GM18909 (cell line): Measurements from ENCODE around the gene LTBR.

ENCODE experiments used
- ATAC-seq: cut with Tn5 transposase; IDR thresholded peaks from one replicate; pipeline ENCODE4 v1.9.1; 2021; ENCODE audit warnings: mild to moderate bottlenecking; ENCODE audit not compliant: unreplicated experiment, poor library complexity

Gene LTBR

DNA sequence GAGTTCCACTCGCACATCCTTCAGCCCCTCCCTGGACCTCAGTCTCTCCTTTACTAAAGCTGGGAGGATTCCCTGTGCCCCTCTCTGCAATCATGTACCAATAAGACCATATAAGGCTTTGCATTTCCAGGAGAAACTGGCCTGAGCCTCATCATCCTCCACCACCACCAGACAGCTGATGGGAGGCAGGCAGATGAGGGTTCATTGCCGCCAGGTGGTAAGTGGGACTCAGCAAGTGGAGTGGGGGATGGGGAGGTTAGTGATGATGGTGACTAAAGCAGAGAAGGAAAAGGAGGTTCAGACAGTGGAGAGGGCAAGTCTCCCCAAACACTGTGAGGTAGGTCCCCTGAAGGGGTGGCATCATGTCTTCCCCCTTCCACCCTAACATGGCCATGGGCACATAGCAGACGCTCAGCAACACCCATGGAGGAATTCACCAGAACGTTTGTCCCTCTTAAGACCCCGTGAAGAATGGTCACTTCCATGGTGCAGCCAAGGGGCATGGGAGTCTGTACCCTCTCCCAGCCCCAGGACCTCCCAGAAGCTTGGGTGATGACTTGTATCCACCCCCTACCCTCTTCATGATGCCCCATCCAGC, 37.6 kb upstream of the LTBR start:
- no peak for ATAC-seq

DNA sequence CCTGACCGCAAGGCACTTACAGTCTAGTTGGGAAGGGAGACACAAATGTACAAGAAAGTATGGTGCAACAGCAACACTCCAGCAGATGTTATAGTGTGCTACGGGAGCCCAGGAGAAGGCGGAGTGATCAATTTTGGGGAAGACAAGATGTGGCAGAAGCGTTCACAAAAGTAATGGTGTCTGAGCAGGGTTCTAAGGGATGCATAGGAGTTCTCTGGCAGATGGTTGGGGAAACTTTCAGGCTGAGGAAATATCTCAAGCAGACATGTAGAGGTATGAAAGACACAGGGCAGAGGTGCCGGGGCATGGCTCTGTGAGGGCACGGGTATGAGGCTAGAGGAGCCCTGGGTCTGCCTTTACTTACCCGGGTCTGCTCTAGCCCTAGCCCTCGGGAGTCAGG, 37.0 kb upstream of the LTBR start:
- ATAC-seq: no peak

DNA sequence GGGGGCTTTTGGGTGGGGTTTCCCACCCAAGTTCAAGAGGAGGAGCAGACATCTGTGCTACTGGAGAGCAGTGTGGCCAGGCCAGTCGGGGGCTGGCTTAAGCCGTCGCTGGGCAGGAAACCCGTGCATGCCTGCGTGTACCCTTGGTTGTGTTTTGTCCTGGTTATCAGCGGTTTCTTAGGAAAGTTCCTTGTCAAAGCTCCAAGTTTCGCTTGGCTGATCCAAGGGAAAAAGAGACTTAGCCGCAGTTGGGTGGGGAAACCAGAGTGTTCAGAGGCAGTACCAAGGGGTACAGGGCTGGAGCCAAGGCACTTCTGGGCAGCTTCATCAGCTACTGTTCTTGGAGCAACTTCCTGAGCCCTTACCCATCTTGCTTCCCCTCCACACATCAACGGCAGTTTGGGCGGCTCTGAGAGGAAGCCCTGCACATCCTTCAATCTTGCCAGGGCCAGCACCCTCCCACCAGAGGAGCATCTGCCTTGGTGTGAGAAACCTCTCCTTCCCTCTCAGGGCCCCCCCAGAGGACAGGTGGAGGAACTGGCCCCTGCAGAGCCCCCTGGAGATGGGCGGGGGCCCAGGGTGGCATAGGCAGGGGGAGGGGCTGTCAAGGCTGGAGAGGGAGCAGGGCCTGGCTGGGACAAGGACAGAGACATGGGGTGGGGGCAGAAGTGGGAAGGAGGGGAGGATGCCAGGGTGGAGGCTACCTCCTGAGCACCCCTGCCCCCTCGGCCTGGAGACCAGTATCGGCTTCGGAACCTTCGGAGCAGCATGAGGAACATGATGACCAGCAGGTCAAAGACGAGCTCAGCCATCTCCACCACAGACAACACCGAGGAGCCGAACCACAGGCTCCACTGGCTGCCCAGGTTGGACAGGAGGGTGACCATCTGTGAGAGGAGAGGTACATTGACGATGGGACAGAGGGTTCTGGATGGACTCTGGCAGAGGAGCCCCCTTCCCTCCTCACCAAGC, 36.3 kb upstream of the LTBR start:
- no peak for ATAC-seq

DNA sequence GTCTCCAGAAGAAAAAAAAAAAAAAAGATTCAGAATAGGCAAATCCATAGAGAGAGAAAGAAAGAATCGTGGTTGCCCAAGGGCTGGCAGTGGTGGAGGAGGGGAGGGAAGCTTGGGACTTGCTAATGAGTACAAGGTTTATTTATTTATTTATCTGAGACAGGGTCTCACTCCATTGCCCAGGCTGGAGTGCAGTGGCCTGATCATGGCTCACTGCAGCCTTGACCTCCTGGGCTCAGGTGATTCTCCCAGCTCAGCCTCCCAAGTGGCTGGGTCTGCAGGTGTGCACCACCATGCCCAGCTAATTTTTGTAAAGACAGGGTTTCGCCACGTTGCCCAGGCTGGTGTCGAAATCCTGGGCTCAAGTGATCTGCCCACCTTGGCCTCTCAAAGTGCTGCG, 32.3 kb upstream of the LTBR start:
- ATAC-seq: no peak

DNA sequence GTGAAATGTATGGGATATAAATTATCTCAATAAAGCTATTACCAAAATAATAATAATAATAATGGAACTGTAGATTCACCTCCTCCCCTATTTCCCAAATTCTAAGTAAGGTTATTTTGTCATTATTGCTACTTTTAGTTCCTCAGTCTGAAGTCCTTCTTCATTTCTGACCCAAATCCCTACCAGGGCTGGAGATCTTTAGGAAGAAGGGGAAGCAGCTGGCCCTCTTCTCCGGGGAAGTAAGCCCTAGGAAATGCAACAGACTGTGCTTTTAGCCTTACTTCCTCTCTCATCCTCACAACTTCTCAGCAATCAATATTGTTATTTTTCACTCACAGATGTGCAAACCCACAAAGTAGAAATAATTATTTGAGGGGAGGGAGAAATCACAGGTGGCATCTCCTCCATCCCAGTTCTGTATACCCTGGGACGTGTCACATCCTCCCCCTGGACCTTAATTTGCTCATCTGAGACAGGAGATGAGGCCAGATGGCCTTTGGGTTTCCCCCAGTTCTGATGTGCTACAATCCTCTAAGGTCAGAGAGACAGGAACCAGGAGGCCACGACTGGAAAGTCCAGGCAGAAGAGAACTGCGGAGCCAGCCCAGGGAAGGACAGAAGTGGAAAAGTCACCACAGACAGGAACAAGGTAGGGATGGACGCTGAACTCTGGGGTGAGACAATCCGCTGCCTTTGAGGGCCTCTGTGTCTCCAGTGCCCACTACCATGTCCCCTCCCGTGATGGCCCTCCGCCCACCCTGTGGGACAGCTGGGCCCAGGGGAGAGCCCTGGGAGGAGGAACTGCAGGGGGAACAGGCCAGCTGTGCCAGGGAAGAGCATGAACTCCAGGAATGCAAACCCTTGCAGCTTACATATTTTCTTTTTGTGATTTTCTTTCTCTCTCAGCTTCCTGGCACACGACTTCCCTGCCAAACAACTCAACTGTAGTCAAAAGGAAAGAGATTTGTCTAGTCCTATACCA, 31.5 kb upstream of the LTBR start:
- no peak for ATAC-seq

DNA sequence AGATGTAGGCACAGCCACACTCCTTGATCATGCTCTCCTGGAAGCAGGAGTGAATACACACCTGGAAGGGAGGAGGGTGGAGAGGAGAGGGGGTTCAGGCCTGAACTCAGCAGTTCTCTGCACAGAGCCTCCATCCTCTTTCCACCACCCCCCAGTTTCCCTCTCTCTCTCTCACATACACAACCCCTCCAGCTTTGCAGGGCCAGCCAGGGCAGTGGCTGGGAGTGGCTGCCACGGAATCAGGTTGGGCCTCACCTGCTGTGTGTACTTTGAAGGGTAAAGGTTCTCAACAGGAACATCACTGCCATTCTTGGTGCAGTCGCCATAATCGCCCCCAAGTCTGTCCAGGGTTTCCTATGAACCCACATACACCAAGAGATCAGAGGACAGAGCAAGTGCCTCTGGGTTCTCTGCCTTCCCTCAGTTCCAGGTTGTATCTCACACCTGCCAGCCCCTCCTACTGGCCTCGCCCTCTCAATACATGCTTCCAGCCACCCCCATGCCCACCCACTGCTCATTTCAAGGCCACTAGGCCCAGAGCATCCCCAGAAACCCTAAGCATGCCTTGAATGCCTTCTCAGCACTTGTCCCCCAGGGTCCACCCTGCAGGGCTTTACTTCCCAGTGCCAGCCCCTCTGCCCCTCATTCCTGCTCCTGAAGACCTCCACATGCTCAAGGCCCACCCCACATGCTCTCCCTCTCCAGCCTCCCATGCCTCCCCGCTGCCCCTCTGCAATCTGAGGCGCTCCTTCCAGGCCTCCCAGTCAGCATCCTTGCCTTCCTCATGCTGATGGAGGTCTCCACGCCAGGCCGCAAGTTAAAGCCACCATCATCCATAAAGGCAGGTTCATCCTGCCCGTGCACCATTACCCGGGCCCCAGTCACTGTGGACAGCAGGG, 29.2 kb upstream of the LTBR start:
- no peak for ATAC-seq

DNA sequence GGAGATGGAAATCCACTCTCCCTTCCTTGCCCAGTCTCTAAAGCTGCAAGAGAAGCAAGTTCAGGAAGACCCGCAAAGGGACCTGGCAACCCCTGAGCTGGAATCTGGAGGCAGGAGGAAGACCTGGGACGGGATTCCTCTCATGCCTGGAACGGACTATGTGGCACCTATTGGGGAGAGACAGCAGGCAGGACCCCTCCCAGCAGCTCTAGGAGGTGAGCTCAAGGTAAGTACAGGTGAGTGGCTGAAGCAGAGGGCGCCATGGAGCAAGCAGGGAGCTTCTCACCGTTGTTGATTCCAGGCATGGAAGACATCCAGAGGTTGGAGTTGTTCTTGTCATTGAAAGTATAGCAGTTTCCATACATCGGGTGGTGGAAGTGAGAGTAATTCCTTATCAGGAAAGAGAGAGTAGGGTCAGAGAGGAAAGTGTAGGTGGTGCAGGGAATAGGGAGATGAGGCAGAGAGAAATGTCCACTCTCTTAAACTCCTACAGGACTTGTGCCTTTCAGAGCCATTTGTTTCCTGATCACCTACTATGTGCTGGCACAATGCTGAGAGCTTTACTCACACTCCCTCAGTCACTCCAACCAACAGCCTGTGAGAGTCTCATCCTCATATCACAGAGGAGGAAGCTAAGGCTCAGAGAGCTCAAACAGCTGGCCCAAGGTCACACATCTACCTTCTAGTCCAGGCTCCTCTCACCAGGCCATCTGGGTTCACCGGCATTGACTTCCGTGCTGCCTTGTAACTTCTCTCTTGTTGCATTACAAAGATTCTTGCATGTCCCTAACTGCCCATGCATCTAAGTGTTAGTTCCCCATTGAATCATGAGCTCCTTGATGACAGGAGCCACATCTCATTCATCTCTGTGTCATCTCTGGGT, 28.2 kb upstream of the LTBR start:
- no peak for ATAC-seq

DNA sequence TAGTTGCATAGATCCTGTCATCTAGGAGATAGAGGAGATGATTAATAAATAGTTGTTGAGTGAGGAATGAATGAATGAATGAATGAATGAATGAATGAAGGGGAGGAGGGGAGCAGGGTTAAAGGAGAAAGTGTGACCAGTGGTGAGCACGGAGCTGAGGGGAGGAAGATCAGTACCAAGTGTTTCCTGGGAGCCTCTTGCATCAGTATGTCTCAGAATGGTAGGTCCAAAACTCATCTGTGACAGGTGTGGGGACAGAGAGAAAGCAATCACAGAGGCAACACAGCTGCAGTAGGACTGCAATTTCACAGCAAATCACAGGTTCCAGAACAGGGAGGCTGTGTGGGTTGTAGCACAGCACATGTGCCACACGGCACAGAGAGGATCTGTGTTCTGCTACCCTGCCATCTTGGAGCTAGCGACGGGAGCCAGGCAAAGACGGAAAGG, 27.6 kb upstream of the LTBR start:
- ATAC-seq: no peak

DNA sequence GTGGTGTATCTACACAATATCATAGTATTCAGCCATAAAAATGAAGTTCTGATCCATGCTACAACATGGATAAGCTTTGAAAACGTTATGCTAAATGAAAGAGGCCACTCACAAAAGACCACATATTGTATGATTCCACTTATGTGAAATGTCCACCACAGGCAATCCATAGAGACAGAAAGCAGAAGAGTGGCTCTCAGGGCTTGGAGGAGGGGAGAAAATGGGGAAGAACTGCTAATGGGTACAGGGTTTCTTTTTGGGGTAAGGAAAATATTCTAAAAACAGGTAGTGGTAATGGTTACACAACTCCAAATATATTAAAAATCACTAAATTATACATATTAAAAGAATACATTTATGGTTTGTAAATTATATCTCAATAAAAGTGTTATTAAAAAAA, 25.1 kb upstream of the LTBR start:
- ATAC-seq: no peak

DNA sequence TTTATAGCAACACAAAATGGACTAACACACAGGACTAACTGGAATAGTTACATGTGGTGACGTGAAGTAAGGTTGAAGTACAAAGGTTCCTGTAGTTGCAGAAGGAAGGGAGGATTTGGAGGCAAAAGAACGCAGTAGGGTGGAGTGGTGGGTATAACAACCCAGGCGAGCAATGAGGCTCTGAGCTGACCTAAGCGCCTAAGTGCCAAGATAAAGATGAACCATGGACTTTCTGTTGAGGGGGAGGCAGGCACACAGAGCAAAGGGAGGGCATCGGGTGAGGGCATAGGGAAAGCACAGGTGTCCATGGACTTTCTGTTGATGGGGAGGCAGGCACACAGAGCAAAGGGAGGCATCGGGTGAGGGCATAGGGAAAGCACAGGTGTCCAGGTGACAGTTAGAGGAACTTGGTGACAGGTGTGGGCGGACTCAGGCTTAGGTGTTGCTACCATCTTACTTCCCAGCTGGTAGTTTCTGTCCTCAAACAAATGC, 23.8 kb upstream of the LTBR start:
- ATAC-seq: no peak

DNA sequence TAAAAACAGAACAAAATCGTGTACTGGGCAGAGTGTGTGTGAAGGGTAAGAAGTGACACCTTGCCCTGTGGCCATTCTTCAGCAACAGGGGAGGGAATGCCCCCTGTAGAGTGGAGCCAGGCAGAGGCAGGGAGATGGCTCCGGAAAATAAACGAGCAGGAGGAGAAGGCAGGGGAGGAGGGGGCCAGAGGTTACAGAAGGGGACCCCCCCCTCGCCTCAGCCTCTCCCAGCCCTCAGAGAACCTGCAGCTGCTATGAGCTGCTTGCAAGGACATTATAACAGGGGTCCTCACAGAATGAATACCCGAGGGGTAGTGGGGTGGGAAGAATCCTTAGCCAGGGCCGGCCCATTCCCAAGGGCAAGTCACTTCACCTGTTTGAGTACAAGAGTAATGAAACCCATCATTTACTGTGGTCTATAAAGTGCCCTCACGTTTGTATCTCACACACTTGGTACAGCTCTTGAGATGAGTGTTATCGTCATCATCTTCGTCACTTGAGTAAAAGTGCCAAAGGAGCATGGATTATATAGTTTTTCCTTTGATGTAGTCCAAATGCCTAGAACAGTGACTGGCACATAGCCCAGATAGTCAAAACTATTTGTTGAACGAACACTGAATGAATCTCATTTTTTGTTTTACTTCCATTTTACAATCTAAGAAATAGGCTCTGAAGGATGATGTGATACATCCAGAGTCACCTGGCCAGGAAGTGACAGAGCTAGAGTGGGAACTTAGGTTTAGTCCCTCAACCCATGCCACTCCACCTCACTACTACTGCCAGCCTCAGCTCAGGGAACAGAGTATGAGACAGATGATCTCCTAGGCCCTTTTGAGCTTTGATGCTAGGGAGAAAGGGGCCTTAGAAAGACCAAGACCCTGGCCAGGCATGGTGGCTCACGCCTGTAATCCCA, 23.1 kb upstream of the LTBR start:
- ATAC-seq: no peak

DNA sequence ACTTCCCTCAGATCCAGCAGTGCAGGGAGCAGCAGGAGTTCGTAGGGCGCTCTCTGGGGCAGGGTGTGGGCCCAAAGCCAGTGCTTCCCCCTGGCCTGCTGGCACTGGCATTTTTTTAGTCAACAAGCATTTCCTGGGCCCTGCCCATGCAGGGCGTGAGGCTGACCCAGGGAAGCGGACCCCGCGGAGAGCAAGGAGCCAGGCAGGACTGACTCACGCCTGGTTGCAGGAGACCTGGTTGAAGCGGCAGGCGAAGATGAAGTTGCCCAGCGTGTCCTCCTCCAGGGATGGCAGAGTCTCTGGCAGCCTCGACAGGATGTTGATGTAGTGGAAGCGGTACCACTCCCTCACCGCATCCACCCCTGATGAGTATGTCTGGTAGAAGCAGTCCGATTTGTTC, 22.1 kb upstream of the LTBR start:
- ATAC-seq: no peak

DNA sequence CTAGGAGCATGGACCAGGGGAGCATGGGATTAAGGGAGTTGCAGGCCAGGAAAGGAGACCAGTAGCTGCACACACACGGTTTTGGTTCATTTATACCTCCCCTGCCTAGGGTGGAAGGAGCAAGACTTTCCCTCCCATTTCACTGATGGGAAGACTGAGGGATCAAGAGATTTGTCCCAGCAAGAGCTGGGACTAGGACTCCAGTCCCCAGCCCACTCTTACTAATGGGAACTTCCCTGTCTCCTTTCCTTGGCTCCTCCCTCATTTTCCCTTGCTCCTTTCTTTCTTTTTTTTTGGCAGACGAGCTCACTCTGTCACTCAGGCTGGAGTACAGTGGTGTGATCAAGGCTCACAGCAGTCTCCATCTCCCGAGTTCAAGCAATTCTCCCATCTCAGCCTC, 21.6 kb upstream of the LTBR start:
- no peak for ATAC-seq

DNA sequence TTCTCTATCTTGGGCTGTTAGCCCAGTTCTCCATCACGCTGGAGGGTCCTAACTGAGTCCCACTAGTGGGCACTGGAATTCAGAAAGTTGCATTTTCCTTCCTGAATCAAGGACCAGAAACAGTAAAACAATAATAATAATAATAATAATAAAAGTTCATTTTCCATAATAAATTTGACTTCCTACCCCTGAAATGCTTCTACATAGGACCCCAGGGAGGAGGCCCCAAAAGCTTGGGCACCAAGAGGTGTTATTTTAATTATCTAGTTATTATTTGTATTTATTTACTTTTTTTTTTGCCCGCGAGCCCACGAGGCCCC, 21.0 kb upstream of the LTBR start:
- no peak for ATAC-seq

DNA sequence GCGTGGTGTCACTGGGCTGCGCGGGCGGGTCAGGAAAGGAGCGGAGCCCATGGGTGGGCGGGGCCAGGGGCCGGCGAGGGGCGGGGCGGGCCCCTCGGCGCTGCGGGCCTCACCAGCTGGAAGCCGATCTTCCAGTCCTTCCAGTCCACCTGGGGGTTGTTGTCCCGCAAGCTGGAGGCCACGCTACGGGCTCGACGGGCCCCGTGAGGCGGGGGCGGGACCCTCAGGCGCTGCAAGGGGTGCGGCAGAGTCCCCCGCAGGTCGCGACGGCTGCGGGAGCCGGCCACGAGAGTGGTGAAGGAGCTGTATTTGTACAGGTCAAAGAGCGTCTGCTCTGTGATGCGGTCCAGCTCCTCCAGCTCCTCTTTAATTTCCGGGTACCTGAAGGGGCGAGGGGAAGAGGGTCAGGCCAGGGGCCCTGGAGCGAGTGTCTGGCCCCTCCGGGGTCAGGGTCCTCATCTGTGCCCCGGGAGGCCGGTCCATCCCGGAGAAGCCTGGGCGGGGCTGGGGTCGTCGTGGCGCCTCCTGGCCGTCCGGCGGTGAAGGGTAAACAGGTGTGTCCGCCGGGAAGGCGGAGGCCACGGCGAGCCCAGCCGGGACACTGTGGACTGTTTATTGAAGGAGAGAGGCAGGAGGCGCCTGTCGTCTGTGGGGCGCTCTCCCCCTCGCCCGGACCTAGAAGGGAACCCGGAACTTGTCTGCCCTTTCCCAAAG, 20.5 kb upstream of the LTBR start:
- ATAC-seq: no peak

DNA sequence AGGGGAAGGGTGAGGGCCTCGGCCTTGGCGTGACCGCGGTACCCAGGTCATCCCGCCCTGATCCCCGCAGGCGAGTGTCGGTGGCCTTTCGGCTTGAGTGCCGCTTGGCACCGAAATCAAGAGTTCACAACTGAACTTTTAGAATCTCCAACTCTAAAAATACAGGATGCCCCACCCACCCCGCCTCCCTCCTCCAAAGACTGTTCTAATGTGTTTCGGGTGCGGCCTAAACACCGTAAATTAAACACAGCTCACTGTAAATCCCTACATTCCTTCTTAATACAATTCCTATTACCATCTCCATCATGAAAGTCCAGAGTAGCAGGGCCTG, 20.0 kb upstream of the LTBR start:
- ATAC-seq: no peak
